Mesothelial cell of epicardium (in vitro differentiated cells): ENCODE results near the gene FN3K. TPM values are rescaled to one million over a fixed set of nuclear protein-coding genes. Genes with fewer than 3 reads are reported as not detected.
"Not testable (repeated sequence)": the region's sequence is repeated elsewhere in the genome, so short reads cannot be mapped to it uniquely, and the experiment has no call there.

Experiments
- DNase-seq, 2 experiments: peaks; one replicate each; pipeline ENCODE4 v3.0.0; 2021; ENCODE audit warnings: low spot score in 2 of 2; ENCODE audit not compliant: unreplicated experiment in 2 of 2
- H3K27ac Mint-ChIP-seq: 2 replicates; pipeline ENCODE4 v1.8.0; 2021; ENCODE audit warnings: mixed read lengths
- H3K27me3 Mint-ChIP-seq: 2 replicates; pipeline ENCODE4 v1.8.0; 2021; ENCODE audit warnings: low read depth, mixed read lengths
- H3K36me3 Mint-ChIP-seq: 2 replicates; pipeline ENCODE4 v1.8.0; 2021; ENCODE audit warnings: mixed read lengths
- H3K4me1 Mint-ChIP-seq: 2 replicates; pipeline ENCODE4 v1.8.0; 2021; ENCODE audit warnings: mixed read lengths
- H3K4me3 Mint-ChIP-seq: 2 replicates; pipeline ENCODE4 v1.8.0; 2021; ENCODE audit warnings: mild to moderate bottlenecking, moderate library complexity, mixed read lengths
- H3K9me3 Mint-ChIP-seq: 2 replicates; pipeline ENCODE4 v1.8.0; 2021; ENCODE audit warnings: mixed read lengths
- CTCF ChIP-seq: fragments of 200-600 bp; sonication (generic); IDR thresholded peaks from one replicate; pipeline ENCODE4 v1.5.0; 2021; ENCODE audit warnings: antibody characterized with exemption; ENCODE audit not compliant: unreplicated experiment
- total RNA-seq: library from RNA; stranded (reverse); gene quantifications from 3 replicates; pipeline ENCODE4 v1.2.1, GENCODE V29; 2021

Gene FN3K
- total RNA-seq, 1 donor from 2014 or later: 33.0 TPM

- peaks cover 5% of the 10 kb centered on the region for H3K4me1 Mint-ChIP-seq
- H3K36me3 Mint-ChIP-seq: peaks cover 8% of the 10 kb centered on the region
- no peak overlapping the region for H3K4me3 Mint-ChIP-seq
- peaks cover 4% of the 10 kb centered on the region for H3K9me3 Mint-ChIP-seq
- H3K27ac Mint-ChIP-seq: no peak overlapping the region
- TF ChIP-seq CTCF: no peak
- no peaks in the 10 kb centered on the region for H3K27me3 Mint-ChIP-seq
- no peak for DNase-seq
Measured at GRCh38 chr17:82780195-82780594, 44.8 kb downstream of the FN3K start.

DNA sequence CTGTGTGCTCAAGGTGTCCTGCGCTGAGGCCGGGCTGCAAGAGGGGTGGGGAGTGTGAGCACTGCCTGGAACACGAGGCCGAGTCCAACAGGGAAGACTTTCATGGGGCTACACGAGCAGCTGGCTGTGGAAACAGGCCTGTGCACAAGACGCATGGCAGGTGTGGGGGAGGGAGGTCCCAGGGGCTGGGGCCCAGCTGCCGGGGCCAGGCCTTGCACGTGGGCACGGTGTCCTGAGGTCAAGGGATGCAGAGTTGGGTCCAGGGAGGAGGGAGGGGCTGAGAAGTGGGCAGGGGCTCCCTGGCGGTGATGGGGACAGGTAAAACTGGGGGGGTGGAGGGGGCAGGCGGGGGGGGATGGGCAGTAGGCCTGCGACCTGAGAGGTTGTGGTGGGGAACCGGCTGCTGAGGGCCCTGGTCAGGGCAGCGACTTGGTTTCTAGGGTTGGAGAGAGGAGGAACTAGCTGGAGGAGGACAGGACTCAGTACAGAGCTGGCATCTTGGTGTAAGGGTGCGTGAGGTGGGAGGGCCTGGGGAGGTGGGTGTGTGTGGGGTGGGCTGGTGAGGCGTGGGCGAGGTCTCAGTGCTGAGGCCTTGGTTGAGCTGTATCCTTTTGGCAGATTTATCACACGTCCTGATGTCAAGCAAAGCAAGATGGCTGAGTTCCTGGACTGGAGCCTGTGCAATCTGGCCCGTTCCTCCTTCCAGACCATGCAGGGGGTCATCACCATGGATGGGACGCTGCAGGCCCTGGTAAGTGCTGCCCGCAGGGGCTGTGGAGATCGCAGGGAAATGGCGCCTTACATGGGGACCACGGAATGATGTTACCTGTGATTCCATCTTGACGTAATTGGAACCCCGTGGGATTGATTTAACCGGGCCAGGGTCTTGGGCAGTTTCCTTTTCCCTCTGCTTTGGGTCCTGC, 45.8 kb downstream of the FN3K start:
- peaks cover 4% of the 10 kb centered on the region for H3K9me3 Mint-ChIP-seq
- H3K4me3 Mint-ChIP-seq: no peak overlapping the region
- H3K27ac Mint-ChIP-seq: peak overlapping the region; percentile 59
- no peak for TF ChIP-seq CTCF
- H3K4me1 Mint-ChIP-seq: peaks cover 5% of the 10 kb centered on the region
- no peak for DNase-seq
- H3K27me3 Mint-ChIP-seq: no peaks in the 10 kb centered on the region
- peaks cover 8% of the 10 kb centered on the region for H3K36me3 Mint-ChIP-seq

- peaks cover 5% of the 10 kb centered on the region for H3K4me1 Mint-ChIP-seq
- peak; percentile 85 for TF ChIP-seq CTCF
- H3K4me3 Mint-ChIP-seq: no peak overlapping the region
- peak; percentile 71 to 94 for DNase-seq
- H3K27me3 Mint-ChIP-seq: no peaks in the 10 kb centered on the region
- peaks cover 8% of the 10 kb centered on the region for H3K36me3 Mint-ChIP-seq
- peak overlapping the region; percentile 59 for H3K27ac Mint-ChIP-seq
- H3K9me3 Mint-ChIP-seq: peaks cover 4% of the 10 kb centered on the region
Measured at GRCh38 chr17:82781894-82782274, 46.5 kb downstream of the FN3K start.

- no peak for DNase-seq
- Mint-ChIP-seq H3K4me3 (no peak overlapping the region), H3K9me3 (no peaks in the 10 kb centered on the region), H3K27ac (no peak overlapping the region), H3K4me1 (peaks cover 5% of the 10 kb centered on the region), H3K36me3 (peaks cover 2% of the 10 kb centered on the region), H3K27me3 (no peaks in the 10 kb centered on the region)
- no peak for TF ChIP-seq CTCF
Measured at GRCh38 chr17:82782657-82783207, 47.3 kb downstream of the FN3K start.

DNA sequence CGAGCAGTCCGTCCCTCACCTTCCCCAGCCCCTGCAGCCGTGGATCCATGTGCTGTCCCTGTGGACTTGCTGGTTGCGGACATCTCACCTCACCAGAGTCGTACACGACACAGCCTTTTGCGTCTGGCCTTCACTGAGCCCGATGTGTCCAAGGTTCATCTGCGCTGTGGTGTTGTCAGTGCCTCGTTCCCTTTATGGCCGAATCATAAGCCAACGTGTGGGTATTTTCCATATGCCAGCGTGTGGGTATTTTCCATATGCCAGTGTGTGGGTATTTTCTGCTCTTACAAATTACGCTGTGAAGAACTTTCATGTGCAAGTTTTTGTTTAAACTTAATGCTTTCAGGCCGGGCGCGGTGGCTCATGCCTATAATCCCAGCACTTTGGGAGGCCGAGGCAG, 48.1 kb downstream of the FN3K start:
- no peak for TF ChIP-seq CTCF
- H3K27me3 Mint-ChIP-seq: no peaks in the 10 kb centered on the region
- peaks cover 5% of the 10 kb centered on the region for H3K4me1 Mint-ChIP-seq
- no peaks in the 10 kb centered on the region for H3K9me3 Mint-ChIP-seq
- no peak overlapping the region for H3K27ac Mint-ChIP-seq
- H3K4me3 Mint-ChIP-seq: no peak overlapping the region
- no peak for DNase-seq
- H3K36me3 Mint-ChIP-seq: peaks cover 2% of the 10 kb centered on the region

DNA sequence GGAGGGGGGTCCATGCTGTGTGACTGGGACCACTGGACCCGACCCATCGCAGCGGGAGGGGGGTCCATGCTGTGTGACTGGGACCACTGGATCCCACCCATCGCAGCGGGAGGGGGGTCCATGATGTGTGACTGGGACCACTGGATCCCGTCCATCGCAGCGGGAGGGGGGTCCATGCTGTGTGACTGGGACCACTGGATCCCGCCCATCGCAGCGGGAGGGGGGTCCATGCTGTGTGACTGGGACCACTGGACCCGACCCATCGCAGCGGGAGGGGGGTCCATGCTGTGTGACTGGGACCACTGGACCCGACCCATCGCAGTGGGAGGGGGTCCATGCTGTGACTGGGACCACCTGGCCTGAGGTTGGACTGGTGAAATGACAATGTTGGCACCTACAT, 50.2 kb downstream of the FN3K start:
- H3K4me3 Mint-ChIP-seq, H3K27ac Mint-ChIP-seq, H3K4me1 Mint-ChIP-seq, H3K36me3 Mint-ChIP-seq, DNase-seq, H3K27me3 Mint-ChIP-seq, H3K9me3 Mint-ChIP-seq: not testable (repeated sequence)
